CD14-positive monocyte (primary cell): Measurements from ENCODE around the gene C16orf74. TPM values are rescaled to one million over a fixed set of nuclear protein-coding genes. Genes with fewer than 3 reads are reported as not detected.
A peak's percentile ranks its signal among the peaks of the same experiment; 100 is the strongest.

ENCODE experiments used
- DNase-seq, 3 donors: peaks; one replicate each; pipeline ENCODE4 v3.0.0-alpha.2; 2011 to 2022
- H2AFZ ChIP-seq: 2 replicates; pipeline ENCODE4 v1.6.0; 2012; ENCODE audit warnings: mild to moderate bottlenecking, low read depth, low read length, inconsistent platforms; ENCODE audit not compliant: insufficient read depth, poor library complexity, severe bottlenecking
- H3K27ac ChIP-seq, 2 donors: 1 replicate in 1 of 2; 2 replicates in 1 of 2; pipeline ENCODE4 v1.5.1; 2012 to 2013; ENCODE audit warnings: low read length in 2 of 2, control low read depth in 1 of 2, inconsistent platforms in 1 of 2, low read depth in 1 of 2, mild to moderate bottlenecking in 1 of 2
- H3K27me3 ChIP-seq, 2 donors: one replicate each; pipeline versions ENCODE4 v1.6.0 to v1.6.1; 2011 to 2013; ENCODE audit warnings: low read length in 2 of 2; ENCODE audit not compliant: control insufficient read depth in 2 of 2, insufficient read depth in 2 of 2
- H3K36me3 ChIP-seq, 2 donors: replicated peaks in 1 of 2; 1 replicate in 1 of 2; 2 replicates in 1 of 2; pipeline versions ENCODE4 v1.5.1 to v1.6.1; 2012 to 2013; ENCODE audit warnings: low read length in 2 of 2, control low read depth in 1 of 2, inconsistent platforms in 1 of 2, mild to moderate bottlenecking in 1 of 2; ENCODE audit not compliant: insufficient read depth in 2 of 2, control insufficient read depth in 1 of 2
- H3K4me1 ChIP-seq, 2 donors: 1 replicate in 1 of 2; 2 replicates in 1 of 2; pipeline versions ENCODE4 v1.5.1 to v1.6.1; 2012 to 2013; ENCODE audit warnings: low read length in 2 of 2, control low read depth in 1 of 2, inconsistent platforms in 1 of 2, mild to moderate bottlenecking in 1 of 2, moderate library complexity in 1 of 2; ENCODE audit not compliant: insufficient read depth in 2 of 2, control insufficient read depth in 1 of 2
- H3K4me2 ChIP-seq: replicated peaks from 2 replicates; pipeline ENCODE3; 2012; ENCODE audit warnings: low read length, moderate library complexity, mild to moderate bottlenecking; ENCODE audit not compliant: poor library complexity, severe bottlenecking; ENCODE audit errors: extremely low read depth
- H3K4me3 ChIP-seq, 3 experiments: fragments of 200-600 bp in 1 of 3; sonication (generic) in 1 of 3; replicated peaks in 1 of 3; 1 replicate in 2 of 3; 2 replicates in 1 of 3; pipeline ENCODE4 v1.5.1; 2011 to 2013; ENCODE audit warnings: low read length in 3 of 3, mild to moderate bottlenecking in 3 of 3, control low read depth in 2 of 3, low read depth in 2 of 3, inconsistent platforms in 1 of 3, moderate library complexity in 1 of 3
- H3K79me2 ChIP-seq: 2 replicates; pipeline ENCODE4 v1.6.0; 2012; ENCODE audit warnings: mild to moderate bottlenecking, control low read depth, inconsistent platforms, low read length, moderate library complexity; ENCODE audit not compliant: insufficient read depth
- H3K9ac ChIP-seq: 2 replicates; pipeline ENCODE4 v1.6.0; 2017; ENCODE audit warnings: low read length, mild to moderate bottlenecking; ENCODE audit not compliant: insufficient read depth, poor library complexity, severe bottlenecking
- H3K9me3 ChIP-seq, 2 donors: replicated peaks in 1 of 2; 1 replicate in 1 of 2; 2 replicates in 1 of 2; pipeline versions ENCODE4 v1.5.1 to v1.6.1; 2012 to 2013; ENCODE audit warnings: low read length in 2 of 2, control low read depth in 1 of 2; ENCODE audit not compliant: control insufficient read depth in 1 of 2, insufficient read depth in 1 of 2
- H4K20me1 ChIP-seq: 2 replicates; pipeline ENCODE4 v1.6.0; 2012; ENCODE audit warnings: mild to moderate bottlenecking, low read length, control low read depth, moderate library complexity; ENCODE audit not compliant: insufficient read depth
- H3K27ac Mint-ChIP-seq, 7 donors: one replicate each; pipeline ENCODE4 v1.8.0; 2020; ENCODE audit warnings: mild to moderate bottlenecking in 7 of 7, mixed read lengths in 7 of 7, moderate library complexity in 6 of 7, inconsistent platforms in 2 of 7
- H3K27me3 Mint-ChIP-seq, 3 donors: one replicate each; pipeline ENCODE4 v1.8.0; 2021 to 2022; ENCODE audit warnings: low read depth in 3 of 3, mild to moderate bottlenecking in 3 of 3, mixed read lengths in 3 of 3, moderate library complexity in 3 of 3, inconsistent platforms in 1 of 3
- H3K36me3 Mint-ChIP-seq, 2 donors: one replicate each; pipeline ENCODE4 v1.8.0; 2020; ENCODE audit warnings: mixed read lengths in 2 of 2, inconsistent platforms in 1 of 2, mild to moderate bottlenecking in 1 of 2
- H3K4me1 Mint-ChIP-seq: one replicate; pipeline ENCODE4 v1.8.0; 2020; ENCODE audit warnings: mild to moderate bottlenecking, mixed read lengths
- H3K4me3 Mint-ChIP-seq, 2 donors: one replicate each; pipeline ENCODE4 v1.8.0; 2020; ENCODE audit warnings: mild to moderate bottlenecking in 2 of 2, mixed read lengths in 2 of 2, moderate library complexity in 1 of 2
- H3K9me3 Mint-ChIP-seq, 7 donors: one replicate each; pipeline ENCODE4 v1.8.0; 2020 to 2022; ENCODE audit warnings: mixed read lengths in 7 of 7, mild to moderate bottlenecking in 6 of 7, moderate library complexity in 6 of 7, inconsistent platforms in 2 of 7
- WGBS: methylation state at CpG from one replicate; pipeline ENCODE4 v1.1.5; 2013; ENCODE audit warnings: missing lambda C conversion rate; ENCODE audit not compliant: insufficient coverage; 5-methylcytosine and 5-hydroxymethylcytosine counted together
- intact Hi-C, 2 donors: fragments of 100-400 bp; cut with micrococcal nuclease; formaldehyde crosslinking; loops; one replicate each; pipeline versions ENCODE4 v1.15.0 to v1.15.1; 2023
- polyA plus RNA-seq, 3 donors: library from polyadenylated mRNA; depleted of rRNA in 1 of 3; unstranded in 2 of 3; stranded (reverse) in 1 of 3; fragments of 300-500 nt in 2 of 3; fragments of >200 nt in 1 of 3; fragmentation: Illumina TruSeq in 2 of 3; gene quantifications; 1 replicate in 2 of 3; 2 replicates in 1 of 3; pipeline ENCODE4 v1.2.3, GENCODE V29; 2012 to 2021
- TF ChIP-seq, protein P1 (sequence below): fragments of 200-600 bp; IDR thresholded peaks from one replicate; pipeline ENCODE4 v1.8.0; 2022; ENCODE audit warnings: antibody characterized with exemption, mild to moderate bottlenecking

C16orf74 gene
- polyA plus RNA-seq, 3 donors: 11.3 to 26.6 (median 24.1) TPM

DNA sequence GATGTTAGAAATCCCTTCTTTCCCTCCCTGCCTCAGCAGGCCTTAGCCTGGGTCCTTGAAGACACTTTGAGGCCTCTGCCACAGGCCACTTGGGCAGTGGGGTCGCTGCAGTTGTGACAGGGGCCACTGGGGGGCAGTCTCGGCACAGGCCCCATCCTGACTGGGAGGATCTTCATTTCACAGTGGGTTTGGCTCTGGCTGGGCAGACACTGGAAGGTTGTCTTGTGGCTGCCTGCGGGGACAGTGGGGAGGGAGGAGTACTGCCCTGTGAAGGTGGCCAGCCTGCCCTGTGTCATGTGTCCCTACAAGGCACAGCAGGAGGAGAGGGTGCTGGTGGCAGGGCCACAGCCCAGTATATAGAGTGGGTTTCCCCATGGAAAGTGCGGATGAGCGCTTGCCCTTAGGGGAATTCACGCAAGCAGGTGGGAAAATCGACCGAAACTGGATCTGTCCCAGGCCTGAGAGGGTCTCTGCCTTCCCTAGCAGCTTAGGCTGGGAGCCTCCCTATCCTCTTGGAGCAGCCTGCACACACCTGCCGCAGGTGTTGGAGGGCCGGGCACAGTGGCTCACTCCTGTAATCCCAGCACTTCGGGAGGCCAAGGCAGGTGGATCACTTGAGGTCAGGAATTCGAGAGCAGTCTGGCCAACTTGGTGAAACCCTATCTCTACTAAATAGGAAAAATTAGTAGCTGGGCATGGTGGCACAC lies 90.9 kb downstream of the C16orf74 start:
- H2AFZ ChIP-seq: no peak overlapping the region
- H3K27me3 Mint-ChIP-seq: no peaks in the 10 kb centered on the region
- no peaks in the 10 kb centered on the region for H3K9me3 Mint-ChIP-seq
- TF ChIP-seq, protein P1, sequence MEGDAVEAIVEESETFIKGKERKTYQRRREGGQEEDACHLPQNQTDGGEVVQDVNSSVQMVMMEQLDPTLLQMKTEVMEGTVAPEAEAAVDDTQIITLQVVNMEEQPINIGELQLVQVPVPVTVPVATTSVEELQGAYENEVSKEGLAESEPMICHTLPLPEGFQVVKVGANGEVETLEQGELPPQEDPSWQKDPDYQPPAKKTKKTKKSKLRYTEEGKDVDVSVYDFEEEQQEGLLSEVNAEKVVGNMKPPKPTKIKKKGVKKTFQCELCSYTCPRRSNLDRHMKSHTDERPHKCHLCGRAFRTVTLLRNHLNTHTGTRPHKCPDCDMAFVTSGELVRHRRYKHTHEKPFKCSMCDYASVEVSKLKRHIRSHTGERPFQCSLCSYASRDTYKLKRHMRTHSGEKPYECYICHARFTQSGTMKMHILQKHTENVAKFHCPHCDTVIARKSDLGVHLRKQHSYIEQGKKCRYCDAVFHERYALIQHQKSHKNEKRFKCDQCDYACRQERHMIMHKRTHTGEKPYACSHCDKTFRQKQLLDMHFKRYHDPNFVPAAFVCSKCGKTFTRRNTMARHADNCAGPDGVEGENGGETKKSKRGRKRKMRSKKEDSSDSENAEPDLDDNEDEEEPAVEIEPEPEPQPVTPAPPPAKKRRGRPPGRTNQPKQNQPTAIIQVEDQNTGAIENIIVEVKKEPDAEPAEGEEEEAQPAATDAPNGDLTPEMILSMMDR: peak; percentile 92
- DNase-seq: peak; percentile 25 to 43 (median 36)
- no peaks in the 10 kb centered on the region for H3K4me1 ChIP-seq
- 88% methylated on average over 12 of the region's 12 CpGs for WGBS
- intact Hi-C loops: no loop called here
- peak overlapping the region in 4 of 7 donors; percentile 3 to 59 (median 34) for H3K27ac Mint-ChIP-seq
- no peaks in the 10 kb centered on the region for H3K27me3 ChIP-seq
- H3K4me2 ChIP-seq: no peak overlapping the region
- peaks cover 80 to 94% of the 10 kb centered on the region in 2 donors for H3K36me3 Mint-ChIP-seq
- peaks cover 16% of the 10 kb centered on the region for H4K20me1 ChIP-seq
- H3K27ac ChIP-seq: no peak overlapping the region
- H3K79me2 ChIP-seq: no peaks in the 10 kb centered on the region
- H3K4me3 ChIP-seq: no peak overlapping the region
- no peak overlapping the region for H3K9ac ChIP-seq
- H3K36me3 ChIP-seq: peaks cover 96 to 98% of the 10 kb centered on the region in 2 donors
- H3K4me3 Mint-ChIP-seq: no peak overlapping the region
- no peaks in the 10 kb centered on the region for H3K4me1 Mint-ChIP-seq
- no peaks in the 10 kb centered on the region for H3K9me3 ChIP-seq

GRCh38 chr16:85659336-85659735 lies 91.6 kb downstream of the C16orf74 start:
- H3K27ac Mint-ChIP-seq: peak overlapping the region in 2 of 7 donors; percentile 20 to 28
- H3K4me3 Mint-ChIP-seq: no peak overlapping the region
- 93% methylated on average over 3 of the region's 8 CpGs for WGBS
- H3K36me3 Mint-ChIP-seq: peaks cover 78 to 94% of the 10 kb centered on the region in 2 donors
- H3K27ac ChIP-seq: no peak overlapping the region
- H3K4me1 Mint-ChIP-seq: no peaks in the 10 kb centered on the region
- H3K79me2 ChIP-seq: no peaks in the 10 kb centered on the region
- intact Hi-C loops: no loop called here
- H4K20me1 ChIP-seq: peaks cover 18% of the 10 kb centered on the region
- H2AFZ ChIP-seq: no peak overlapping the region
- DNase-seq: no peak
- H3K9me3 ChIP-seq: no peaks in the 10 kb centered on the region
- no peak overlapping the region for H3K4me2 ChIP-seq
- peaks cover 96 to 98% of the 10 kb centered on the region in 2 donors for H3K36me3 ChIP-seq
- H3K4me3 ChIP-seq: no peak overlapping the region
- H3K27me3 Mint-ChIP-seq: no peaks in the 10 kb centered on the region
- H3K9me3 Mint-ChIP-seq: no peaks in the 10 kb centered on the region
- TF ChIP-seq, protein P1: no peak
- no peaks in the 10 kb centered on the region for H3K27me3 ChIP-seq
- no peaks in the 10 kb centered on the region for H3K4me1 ChIP-seq
- H3K9ac ChIP-seq: no peak overlapping the region
